GM18870 (cell line): Measurements from ENCODE around the gene FAM229B.

ENCODE experiments used
- ATAC-seq: cut with Tn5 transposase; IDR thresholded peaks from one replicate; pipeline ENCODE4 v1.9.1; 2021; ENCODE audit warnings: moderate library complexity; ENCODE audit not compliant: unreplicated experiment

Gene FAM229B

GRCh38 chr6:112139052-112139451, 51.7 kb downstream of the FAM229B start:
- no peak for ATAC-seq

- no peak for ATAC-seq
Observed at GRCh38 chr6:112141707-112142106, 54.3 kb downstream of the FAM229B start.

- no peak for ATAC-seq
Observed at GRCh38 chr6:112144145-112144926, 56.9 kb downstream of the FAM229B start.

- ATAC-seq = no peak
Observed at GRCh38 chr6:112145080-112145573, 57.7 kb downstream of the FAM229B start.

- ATAC-seq = no peak
Observed at GRCh38 chr6:112148103-112148502, 60.7 kb downstream of the FAM229B start.

- ATAC-seq = no peak
Observed at GRCh38 chr6:112149236-112149635, 61.8 kb downstream of the FAM229B start.

GRCh38 chr6:112149719-112150263, 62.4 kb downstream of the FAM229B start:
- no peak for ATAC-seq

GRCh38 chr6:112150363-112150762, 63.0 kb downstream of the FAM229B start:
- no peak for ATAC-seq
